NOMO-1 treated with dmso at 0.1 percent for 144 hours (cell line): Measurements from ENCODE around the gene SLC2A4RG.
"Not testable (repeated sequence)": the region's sequence is repeated elsewhere in the genome, so short reads cannot be mapped to it uniquely, and the experiment has no call there.

Experiments used
- DNase-seq: peaks from one replicate; lab custom pipeline; 2025; ENCODE audit not compliant: unreplicated experiment; lab: John Stamatoyannopoulos, UW

SLC2A4RG gene

GRCh38 chr20:63775096-63775978 lies 35.8 kb downstream of the SLC2A4RG start:
- DNase-seq, result no peak

GRCh38 chr20:63776875-63777274 lies 37.3 kb downstream of the SLC2A4RG start:
- not testable (repeated sequence) for DNase-seq

GRCh38 chr20:63777614-63778013 lies 38.0 kb downstream of the SLC2A4RG start:
- DNase-seq, result no peak

GRCh38 chr20:63778034-63778752 lies 38.6 kb downstream of the SLC2A4RG start:
- DNase-seq, result no peak

DNA sequence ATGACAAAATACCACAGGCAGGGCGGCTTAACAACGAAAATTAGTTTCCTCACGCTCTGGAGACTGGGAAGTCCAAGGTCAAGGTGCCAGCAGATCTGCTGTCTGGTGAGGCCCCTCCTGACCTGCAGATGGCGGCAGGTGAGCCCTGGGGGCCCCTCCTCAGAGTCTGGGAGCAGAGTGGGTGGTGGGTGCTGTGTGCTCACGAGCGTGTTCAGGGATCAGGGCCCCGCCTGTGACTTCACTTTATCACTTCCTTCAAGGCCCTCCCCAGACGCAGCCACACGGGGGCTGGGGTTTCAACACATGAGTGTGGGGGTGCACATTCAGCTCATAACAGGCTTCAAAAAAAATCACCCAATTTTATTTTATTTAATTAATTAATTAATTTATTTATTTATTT lies 39.3 kb downstream of the SLC2A4RG start:
- DNase-seq, result no peak

DNA sequence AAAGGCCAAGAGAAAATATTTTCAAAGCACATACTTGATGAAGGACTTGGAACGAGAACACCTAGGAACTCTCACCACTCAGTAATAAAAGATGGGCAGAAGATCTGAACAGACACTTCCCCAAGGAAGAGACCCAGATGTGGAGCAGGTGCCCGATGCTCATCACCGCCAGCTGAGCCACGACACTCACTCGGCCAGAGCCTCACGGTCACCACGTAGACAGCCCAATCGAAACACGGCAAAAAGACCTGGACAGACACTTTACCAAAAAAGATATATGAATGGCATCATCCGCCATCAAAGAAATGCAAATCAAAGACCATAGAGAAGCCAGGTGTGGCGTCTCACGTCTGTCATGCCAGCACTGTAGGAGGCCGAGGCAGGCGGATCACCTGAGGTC lies 41.6 kb downstream of the SLC2A4RG start:
- no peak for DNase-seq

DNA sequence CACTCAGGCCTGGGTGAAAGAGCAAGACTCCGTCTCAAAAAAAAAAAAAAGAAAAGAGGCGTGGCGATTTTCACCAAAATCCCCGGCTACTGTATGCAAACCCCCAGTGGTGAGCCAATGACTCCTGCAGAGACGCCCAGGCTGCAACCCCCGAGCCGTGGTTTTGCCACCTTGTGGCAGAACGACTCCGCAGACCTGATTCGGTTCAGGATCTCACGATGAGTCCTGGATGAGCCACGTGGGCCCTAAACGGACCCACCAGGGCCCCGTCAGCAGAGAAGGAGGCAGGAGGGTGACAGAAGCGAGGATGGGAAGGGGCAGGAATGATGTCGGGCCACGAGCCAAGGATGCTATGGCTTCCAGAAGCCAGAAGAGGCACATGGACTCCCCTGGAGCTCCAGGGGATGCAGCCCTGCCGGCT lies 42.5 kb downstream of the SLC2A4RG start:
- DNase-seq, result no peak

DNA sequence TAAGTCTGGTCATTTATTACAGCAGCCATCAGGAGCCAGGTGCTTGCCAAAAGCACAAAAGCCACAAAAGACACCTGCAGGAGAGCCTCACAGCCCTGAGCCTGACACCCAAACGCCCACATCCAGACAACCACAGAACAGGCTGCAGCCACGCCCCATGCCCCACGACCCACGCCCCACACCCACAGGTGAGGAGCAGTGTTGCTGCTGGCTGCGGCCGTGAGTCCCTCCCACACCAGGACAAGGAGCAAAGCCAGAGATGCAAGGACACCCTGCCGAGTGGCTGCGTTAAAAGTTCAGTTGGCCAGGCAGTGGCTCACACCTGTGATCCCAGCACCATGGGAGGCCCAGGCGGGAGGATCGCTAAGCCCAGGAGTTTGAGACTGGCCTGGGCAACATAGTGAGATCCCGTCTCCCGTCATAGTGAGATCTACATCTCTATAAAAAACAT lies 43.0 kb downstream of the SLC2A4RG start:
- no peak for DNase-seq

GRCh38 chr20:63783970-63784369 lies 44.4 kb downstream of the SLC2A4RG start:
- no peak for DNase-seq

GRCh38 chr20:63785691-63786131 lies 46.1 kb downstream of the SLC2A4RG start:
- DNase-seq, result no peak

- DNase-seq, result no peak
These were observed 47.7 kb downstream of the SLC2A4RG start for GRCh38 chr20:63787302-63787701.

DNA sequence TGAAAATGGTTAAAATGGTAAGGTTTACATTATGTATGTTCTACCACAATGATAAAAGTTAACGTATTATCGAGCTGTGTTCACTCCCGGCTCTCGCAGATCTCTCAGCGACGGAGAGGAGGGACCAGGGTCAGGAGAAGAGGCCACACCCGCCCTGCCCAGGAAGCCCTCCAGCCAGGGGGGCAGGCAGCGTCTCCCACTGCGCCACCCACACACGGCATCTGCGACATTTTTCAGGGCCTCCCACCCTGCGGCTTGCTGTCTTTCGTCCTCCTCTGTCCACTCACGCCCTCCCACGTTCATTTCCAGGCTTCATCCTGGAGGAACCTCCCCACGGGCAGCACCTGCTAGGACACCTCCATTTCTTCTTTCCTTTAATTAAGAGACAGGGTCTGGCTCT lies 48.2 kb downstream of the SLC2A4RG start:
- no peak for DNase-seq

- DNase-seq, result no peak
These were observed 50.4 kb downstream of the SLC2A4RG start for GRCh38 chr20:63789836-63790571.

DNA sequence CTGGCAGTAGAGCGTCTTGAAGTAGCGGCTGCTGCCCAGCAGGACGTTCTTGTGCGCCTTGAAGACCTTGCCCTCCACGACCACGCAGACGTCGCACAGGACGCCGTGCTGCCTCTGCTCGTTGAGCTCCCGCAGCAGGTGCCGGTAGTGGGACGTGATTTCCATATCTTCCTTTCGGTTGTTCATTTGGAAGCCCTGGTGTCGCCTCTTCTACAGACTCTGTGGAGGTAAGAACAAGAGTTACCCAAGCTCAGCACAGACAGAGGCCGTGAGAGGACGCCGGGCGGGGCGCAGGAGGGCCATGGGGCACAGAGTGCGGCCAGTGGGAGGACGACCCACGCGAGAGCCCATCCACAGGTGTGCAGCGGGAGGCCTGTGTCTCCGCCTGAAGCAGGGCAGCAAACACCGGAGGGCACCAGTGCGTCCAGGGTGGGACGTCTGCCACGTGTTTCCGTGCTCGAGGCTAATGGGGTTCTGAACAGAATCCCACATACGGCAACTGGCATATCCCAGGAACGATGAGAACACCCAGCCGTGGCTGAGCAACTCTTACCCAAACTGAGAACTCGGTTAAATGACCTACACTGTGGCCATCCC lies 51.1 kb downstream of the SLC2A4RG start:
- no peak for DNase-seq

DNA sequence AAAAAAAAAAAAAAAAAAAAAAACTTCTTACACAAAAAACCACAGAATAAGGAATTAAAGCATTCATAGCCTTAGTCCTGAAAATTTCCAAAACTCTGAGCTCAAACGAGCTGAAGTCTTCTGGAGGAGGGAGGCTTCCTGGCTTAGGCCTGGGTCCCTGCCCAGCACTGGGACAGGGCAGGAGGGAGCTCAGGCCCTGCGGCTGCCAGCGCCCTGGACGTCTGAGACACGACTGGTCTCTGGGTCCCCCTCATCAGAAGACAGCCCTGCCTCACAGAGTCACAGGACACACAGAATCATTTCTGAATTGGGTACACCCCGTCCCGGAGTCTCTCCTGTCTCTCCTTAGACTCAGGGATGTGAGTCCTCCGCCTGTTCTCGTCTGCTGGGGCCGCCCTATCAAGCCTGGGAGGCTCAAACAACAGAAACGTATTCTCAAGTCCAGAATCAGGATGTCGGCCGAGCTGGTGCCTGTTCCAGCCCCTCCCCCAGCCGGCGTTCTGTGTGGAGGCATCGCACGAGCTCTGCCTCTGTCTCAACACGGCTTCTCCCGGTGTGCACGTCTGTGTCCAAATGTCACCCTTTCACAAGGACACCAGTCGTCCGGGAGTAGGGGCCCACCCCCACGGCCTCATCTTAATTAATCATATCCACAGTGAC lies 52.1 kb downstream of the SLC2A4RG start:
- no peak for DNase-seq

DNA sequence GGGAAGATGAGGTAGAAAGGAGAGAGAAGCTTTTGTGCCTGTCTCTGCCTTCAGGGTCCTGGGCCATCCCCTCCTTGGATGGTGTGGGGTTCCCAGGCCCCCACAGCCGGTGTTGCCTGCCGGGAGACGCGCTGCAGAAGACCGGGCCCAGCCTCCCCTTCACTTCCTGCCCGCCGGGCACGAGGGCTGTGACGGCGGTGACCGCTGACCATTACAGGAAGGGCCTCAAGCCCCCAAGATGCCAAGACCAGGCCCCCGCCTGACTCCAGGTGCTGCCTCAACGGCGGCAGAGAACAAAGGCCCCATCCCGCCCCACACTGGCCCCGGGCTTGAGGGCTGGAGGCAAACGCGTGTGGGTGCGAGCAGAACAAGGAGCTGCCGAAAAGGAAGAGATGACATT lies 53.3 kb downstream of the SLC2A4RG start:
- DNase-seq, result no peak
